HEK293 (cell line): ENCODE measurements around the gene UNC13A.
A peak's percentile ranks its signal among the peaks of the same experiment; 100 is the strongest.

Experiments
- KLF9 ChIP-seq: fragments of 450-650 bp; formaldehyde crosslinking; IDR thresholded peaks from 2 replicates; pipeline ENCODE4 v1.5.1; 2016; ENCODE audit warnings: missing biosample characterization, missing genetic modification characterization, low read depth
- SP3 ChIP-seq: fragments of 450-650 bp; formaldehyde crosslinking; IDR thresholded peaks from 2 replicates; pipeline ENCODE4 v1.5.1; 2016; ENCODE audit warnings: missing biosample characterization, missing genetic modification characterization
- WT1 ChIP-seq: fragments of 450-650 bp; formaldehyde crosslinking; IDR thresholded peaks from 2 replicates; pipeline ENCODE4 v1.5.1; 2016; ENCODE audit warnings: missing biosample characterization, missing genetic modification characterization
- YY2 ChIP-seq: fragments of 450-650 bp; formaldehyde crosslinking; IDR thresholded peaks from 2 replicates; pipeline ENCODE4 v1.5.1; 2016; ENCODE audit warnings: missing biosample characterization, missing genetic modification characterization
- ZBTB1 ChIP-seq: fragments of 450-650 bp; formaldehyde crosslinking; IDR thresholded peaks from 2 replicates; pipeline ENCODE4 v1.5.1; 2016; ENCODE audit warnings: missing biosample characterization, missing genetic modification characterization
- ZBTB21 ChIP-seq: fragments of 450-650 bp; formaldehyde crosslinking; IDR thresholded peaks from 2 replicates; pipeline ENCODE4 v1.5.1; 2017; ENCODE audit warnings: missing biosample characterization, missing genetic modification characterization
- ZBTB8A ChIP-seq: fragments of 450-650 bp; formaldehyde crosslinking; IDR thresholded peaks from 2 replicates; pipeline ENCODE4 v1.5.1; 2016; ENCODE audit warnings: missing biosample characterization, missing genetic modification characterization
- ZFHX2 ChIP-seq: fragments of 450-650 bp; formaldehyde crosslinking; conservative IDR thresholded peaks from 2 replicates; pipeline ENCODE4 v1.5.1; 2016; ENCODE audit warnings: missing biosample characterization, missing genetic modification characterization
- ZIC2 ChIP-seq: fragments of 450-650 bp; formaldehyde crosslinking; IDR thresholded peaks from 2 replicates; pipeline ENCODE4 v1.5.1; 2016; ENCODE audit warnings: missing biosample characterization, missing genetic modification characterization
- ZNF24 ChIP-seq: fragments of 450-650 bp; formaldehyde crosslinking; IDR thresholded peaks from 2 replicates; pipeline ENCODE4 v1.5.1; 2016; ENCODE audit warnings: missing biosample characterization, missing genetic modification characterization
- ZNF341 ChIP-seq: fragments of 450-650 bp; formaldehyde crosslinking; IDR thresholded peaks from 2 replicates; pipeline ENCODE4; 2016; ENCODE audit warnings: low read depth, missing biosample characterization, missing genetic modification characterization
- ZNF555 ChIP-seq: fragments of 450-650 bp; formaldehyde crosslinking; conservative IDR thresholded peaks from 2 replicates; pipeline ENCODE4 v1.5.1; 2017; ENCODE audit warnings: missing biosample characterization, mild to moderate bottlenecking, missing genetic modification characterization, inconsistent platforms
- ZNF585B ChIP-seq: fragments of 450-650 bp; formaldehyde crosslinking; IDR thresholded peaks from 2 replicates; pipeline ENCODE4 v1.5.1; 2016; ENCODE audit warnings: missing biosample characterization, missing genetic modification characterization
- ZNF600 ChIP-seq: fragments of 450-650 bp; formaldehyde crosslinking; IDR thresholded peaks from 2 replicates; pipeline ENCODE4 v1.5.1; 2016; ENCODE audit warnings: missing biosample characterization, missing genetic modification characterization
- ZNF629 ChIP-seq: fragments of 450-650 bp; formaldehyde crosslinking; IDR thresholded peaks from 2 replicates; pipeline ENCODE4 v1.5.1; 2017; ENCODE audit warnings: missing biosample characterization, missing genetic modification characterization
- ZXDB ChIP-seq: fragments of 450-650 bp; formaldehyde crosslinking; IDR thresholded peaks from 2 replicates; pipeline ENCODE4 v1.5.1; 2016; ENCODE audit warnings: missing biosample characterization, missing genetic modification characterization
- TF ChIP-seq, protein P1 (sequence below): fragments of 450-650 bp; formaldehyde crosslinking; IDR thresholded peaks from 2 replicates; pipeline ENCODE4 v1.5.1; 2016; ENCODE audit warnings: missing biosample characterization, missing genetic modification characterization
- TF ChIP-seq, protein P2 (sequence below): fragments of 450-650 bp; formaldehyde crosslinking; IDR thresholded peaks from 2 replicates; pipeline ENCODE4 v1.5.1; 2016; ENCODE audit warnings: missing biosample characterization, missing genetic modification characterization
- TF ChIP-seq, protein P3 (sequence below): fragments of 450-650 bp; formaldehyde crosslinking; IDR thresholded peaks from 2 replicates; pipeline ENCODE4 v1.5.1; 2016; ENCODE audit warnings: missing biosample characterization, missing genetic modification characterization
- TF ChIP-seq, protein P4 (sequence below): fragments of 450-650 bp; formaldehyde crosslinking; IDR thresholded peaks from 2 replicates; pipeline ENCODE4 v1.5.1; 2016; ENCODE audit warnings: missing biosample characterization, missing genetic modification characterization
- TF ChIP-seq, protein P5 (sequence below): fragments of 450-650 bp; formaldehyde crosslinking; IDR thresholded peaks from 2 replicates; pipeline ENCODE4 v1.5.1; 2017; ENCODE audit warnings: missing biosample characterization, missing genetic modification characterization
- TF ChIP-seq, protein P6 (sequence below): fragments of 450-650 bp; formaldehyde crosslinking; IDR thresholded peaks from 2 replicates; pipeline ENCODE4 v1.5.1; 2016; ENCODE audit warnings: missing biosample characterization, missing genetic modification characterization
- TF ChIP-seq, protein P7 (sequence below): fragments of 450-650 bp; formaldehyde crosslinking; IDR thresholded peaks from 2 replicates; pipeline ENCODE4 v1.5.1; 2017; ENCODE audit warnings: missing biosample characterization, missing genetic modification characterization
- TF ChIP-seq, protein P8 (sequence below): fragments of 450-650 bp; formaldehyde crosslinking; IDR thresholded peaks from 2 replicates; pipeline ENCODE4 v1.5.1; 2017; ENCODE audit warnings: missing biosample characterization, missing genetic modification characterization

Gene UNC13A

DNA sequence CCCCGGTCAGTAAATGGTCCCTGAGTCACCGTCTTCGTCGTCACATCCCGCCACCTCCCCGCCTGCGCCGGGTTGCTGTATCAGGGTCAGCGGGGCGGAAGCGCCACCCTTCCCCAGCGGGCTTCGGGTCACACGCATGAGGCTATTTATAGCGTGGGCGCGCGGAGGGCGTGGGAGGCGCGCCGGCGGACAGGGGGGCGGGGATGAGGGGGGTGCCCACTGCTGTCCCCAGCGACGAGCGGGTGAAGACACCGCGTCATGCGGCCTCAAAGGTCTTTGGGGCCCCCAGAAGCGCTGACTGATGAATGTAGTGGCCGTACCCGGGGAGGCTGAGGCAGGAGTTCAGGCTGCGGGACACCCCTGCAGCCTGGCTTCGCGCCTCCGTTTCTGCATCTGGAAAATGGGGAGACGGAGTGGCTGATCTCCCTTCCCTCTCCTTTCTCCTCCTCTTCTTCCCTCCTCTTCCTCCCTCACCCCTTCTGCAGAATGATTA lies 7.9 kb downstream of the UNC13A start (continued):
- TF ChIP-seq, protein P1, sequence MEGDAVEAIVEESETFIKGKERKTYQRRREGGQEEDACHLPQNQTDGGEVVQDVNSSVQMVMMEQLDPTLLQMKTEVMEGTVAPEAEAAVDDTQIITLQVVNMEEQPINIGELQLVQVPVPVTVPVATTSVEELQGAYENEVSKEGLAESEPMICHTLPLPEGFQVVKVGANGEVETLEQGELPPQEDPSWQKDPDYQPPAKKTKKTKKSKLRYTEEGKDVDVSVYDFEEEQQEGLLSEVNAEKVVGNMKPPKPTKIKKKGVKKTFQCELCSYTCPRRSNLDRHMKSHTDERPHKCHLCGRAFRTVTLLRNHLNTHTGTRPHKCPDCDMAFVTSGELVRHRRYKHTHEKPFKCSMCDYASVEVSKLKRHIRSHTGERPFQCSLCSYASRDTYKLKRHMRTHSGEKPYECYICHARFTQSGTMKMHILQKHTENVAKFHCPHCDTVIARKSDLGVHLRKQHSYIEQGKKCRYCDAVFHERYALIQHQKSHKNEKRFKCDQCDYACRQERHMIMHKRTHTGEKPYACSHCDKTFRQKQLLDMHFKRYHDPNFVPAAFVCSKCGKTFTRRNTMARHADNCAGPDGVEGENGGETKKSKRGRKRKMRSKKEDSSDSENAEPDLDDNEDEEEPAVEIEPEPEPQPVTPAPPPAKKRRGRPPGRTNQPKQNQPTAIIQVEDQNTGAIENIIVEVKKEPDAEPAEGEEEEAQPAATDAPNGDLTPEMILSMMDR: peak; percentile 22; the same call in 1 of the 2 replicates
- TF ChIP-seq, protein P2, sequence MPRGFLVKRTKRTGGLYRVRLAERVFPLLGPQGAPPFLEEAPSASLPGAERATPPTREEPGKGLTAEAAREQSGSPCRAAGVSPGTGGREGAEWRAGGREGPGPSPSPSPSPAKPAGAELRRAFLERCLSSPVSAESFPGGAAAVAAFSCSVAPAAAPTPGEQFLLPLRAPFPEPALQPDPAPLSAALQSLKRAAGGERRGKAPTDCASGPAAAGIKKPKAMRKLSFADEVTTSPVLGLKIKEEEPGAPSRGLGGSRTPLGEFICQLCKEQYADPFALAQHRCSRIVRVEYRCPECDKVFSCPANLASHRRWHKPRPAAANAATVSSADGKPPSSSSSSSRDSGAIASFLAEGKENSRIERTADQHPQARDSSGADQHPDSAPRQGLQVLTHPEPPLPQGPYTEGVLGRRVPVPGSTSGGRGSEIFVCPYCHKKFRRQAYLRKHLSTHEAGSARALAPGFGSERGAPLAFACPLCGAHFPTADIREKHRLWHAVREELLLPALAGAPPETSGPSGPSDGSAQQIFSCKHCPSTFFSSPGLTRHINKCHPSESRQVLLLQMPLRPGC (tag by site-specific recombination): no peak
- TF ChIP-seq SP3: peak; percentile 64; the same call in 1 of the 2 replicates
- TF ChIP-seq, protein P3, sequence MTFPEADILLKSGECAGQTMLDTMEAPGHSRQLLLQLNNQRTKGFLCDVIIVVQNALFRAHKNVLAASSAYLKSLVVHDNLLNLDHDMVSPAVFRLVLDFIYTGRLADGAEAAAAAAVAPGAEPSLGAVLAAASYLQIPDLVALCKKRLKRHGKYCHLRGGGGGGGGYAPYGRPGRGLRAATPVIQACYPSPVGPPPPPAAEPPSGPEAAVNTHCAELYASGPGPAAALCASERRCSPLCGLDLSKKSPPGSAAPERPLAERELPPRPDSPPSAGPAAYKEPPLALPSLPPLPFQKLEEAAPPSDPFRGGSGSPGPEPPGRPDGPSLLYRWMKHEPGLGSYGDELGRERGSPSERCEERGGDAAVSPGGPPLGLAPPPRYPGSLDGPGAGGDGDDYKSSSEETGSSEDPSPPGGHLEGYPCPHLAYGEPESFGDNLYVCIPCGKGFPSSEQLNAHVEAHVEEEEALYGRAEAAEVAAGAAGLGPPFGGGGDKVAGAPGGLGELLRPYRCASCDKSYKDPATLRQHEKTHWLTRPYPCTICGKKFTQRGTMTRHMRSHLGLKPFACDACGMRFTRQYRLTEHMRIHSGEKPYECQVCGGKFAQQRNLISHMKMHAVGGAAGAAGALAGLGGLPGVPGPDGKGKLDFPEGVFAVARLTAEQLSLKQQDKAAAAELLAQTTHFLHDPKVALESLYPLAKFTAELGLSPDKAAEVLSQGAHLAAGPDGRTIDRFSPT (tag by site-specific recombination): peak; percentile 68
- peak; percentile 37; the same call in 1 of the 2 replicates for TF ChIP-seq WT1 (tag by site-specific recombination)
- TF ChIP-seq ZNF629 (tag by site-specific recombination): peak; percentile 76
- TF ChIP-seq KLF9 (tag by site-specific recombination): peak; percentile 66; the same call in 1 of the 2 replicates
- TF ChIP-seq ZXDB (tag by site-specific recombination): no peak
- TF ChIP-seq YY2 (tag by site-specific recombination): no peak
- TF ChIP-seq, protein P4, sequence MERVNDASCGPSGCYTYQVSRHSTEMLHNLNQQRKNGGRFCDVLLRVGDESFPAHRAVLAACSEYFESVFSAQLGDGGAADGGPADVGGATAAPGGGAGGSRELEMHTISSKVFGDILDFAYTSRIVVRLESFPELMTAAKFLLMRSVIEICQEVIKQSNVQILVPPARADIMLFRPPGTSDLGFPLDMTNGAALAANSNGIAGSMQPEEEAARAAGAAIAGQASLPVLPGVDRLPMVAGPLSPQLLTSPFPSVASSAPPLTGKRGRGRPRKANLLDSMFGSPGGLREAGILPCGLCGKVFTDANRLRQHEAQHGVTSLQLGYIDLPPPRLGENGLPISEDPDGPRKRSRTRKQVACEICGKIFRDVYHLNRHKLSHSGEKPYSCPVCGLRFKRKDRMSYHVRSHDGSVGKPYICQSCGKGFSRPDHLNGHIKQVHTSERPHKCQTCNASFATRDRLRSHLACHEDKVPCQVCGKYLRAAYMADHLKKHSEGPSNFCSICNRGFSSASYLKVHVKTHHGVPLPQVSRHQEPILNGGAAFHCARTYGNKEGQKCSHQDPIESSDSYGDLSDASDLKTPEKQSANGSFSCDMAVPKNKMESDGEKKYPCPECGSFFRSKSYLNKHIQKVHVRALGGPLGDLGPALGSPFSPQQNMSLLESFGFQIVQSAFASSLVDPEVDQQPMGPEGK: peak; percentile 86
- TF ChIP-seq ZNF24 (tag by site-specific recombination): 0 out of 2 replicates have a peak, but pooled peaks have one; percentile 37
- TF ChIP-seq ZNF555 (tag by site-specific recombination): no peak
- no peak for TF ChIP-seq ZBTB1 (tag by site-specific recombination)
- TF ChIP-seq, protein P5, sequence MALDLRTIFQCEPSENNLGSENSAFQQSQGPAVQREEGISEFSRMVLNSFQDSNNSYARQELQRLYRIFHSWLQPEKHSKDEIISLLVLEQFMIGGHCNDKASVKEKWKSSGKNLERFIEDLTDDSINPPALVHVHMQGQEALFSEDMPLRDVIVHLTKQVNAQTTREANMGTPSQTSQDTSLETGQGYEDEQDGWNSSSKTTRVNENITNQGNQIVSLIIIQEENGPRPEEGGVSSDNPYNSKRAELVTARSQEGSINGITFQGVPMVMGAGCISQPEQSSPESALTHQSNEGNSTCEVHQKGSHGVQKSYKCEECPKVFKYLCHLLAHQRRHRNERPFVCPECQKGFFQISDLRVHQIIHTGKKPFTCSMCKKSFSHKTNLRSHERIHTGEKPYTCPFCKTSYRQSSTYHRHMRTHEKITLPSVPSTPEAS (tag by site-specific recombination): no peak
- peak; percentile 66; the same call in 1 of the 2 replicates for TF ChIP-seq ZBTB21 (tag by site-specific recombination)
- TF ChIP-seq ZNF585B (tag by site-specific recombination): no peak
- TF ChIP-seq, protein P6, sequence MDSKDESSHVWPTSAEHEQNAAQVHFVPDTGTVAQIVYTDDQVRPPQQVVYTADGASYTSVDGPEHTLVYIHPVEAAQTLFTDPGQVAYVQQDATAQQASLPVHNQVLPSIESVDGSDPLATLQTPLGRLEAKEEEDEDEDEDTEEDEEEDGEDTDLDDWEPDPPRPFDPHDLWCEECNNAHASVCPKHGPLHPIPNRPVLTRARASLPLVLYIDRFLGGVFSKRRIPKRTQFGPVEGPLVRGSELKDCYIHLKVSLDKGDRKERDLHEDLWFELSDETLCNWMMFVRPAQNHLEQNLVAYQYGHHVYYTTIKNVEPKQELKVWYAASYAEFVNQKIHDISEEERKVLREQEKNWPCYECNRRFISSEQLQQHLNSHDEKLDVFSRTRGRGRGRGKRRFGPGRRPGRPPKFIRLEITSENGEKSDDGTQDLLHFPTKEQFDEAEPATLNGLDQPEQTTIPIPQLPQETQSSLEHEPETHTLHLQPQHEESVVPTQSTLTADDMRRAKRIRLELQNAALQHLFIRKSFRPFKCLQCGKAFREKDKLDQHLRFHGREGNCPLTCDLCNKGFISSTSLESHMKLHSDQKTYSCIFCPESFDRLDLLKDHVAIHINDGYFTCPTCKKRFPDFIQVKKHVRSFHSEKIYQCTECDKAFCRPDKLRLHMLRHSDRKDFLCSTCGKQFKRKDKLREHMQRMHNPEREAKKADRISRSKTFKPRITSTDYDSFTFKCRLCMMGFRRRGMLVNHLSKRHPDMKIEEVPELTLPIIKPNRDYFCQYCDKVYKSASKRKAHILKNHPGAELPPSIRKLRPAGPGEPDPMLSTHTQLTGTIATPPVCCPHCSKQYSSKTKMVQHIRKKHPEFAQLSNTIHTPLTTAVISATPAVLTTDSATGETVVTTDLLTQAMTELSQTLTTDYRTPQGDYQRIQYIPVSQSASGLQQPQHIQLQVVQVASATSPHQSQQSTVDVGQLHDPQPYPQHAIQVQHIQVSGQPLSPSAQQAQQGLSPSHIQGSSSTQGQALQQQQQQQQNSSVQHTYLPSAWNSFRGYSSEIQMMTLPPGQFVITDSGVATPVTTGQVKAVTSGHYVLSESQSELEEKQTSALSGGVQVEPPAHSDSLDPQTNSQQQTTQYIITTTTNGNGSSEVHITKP (tag by site-specific recombination): 0 out of 2 replicates have a peak, but pooled peaks have one; percentile 41
- TF ChIP-seq ZNF600: peak; percentile 62
- TF ChIP-seq, protein P7, sequence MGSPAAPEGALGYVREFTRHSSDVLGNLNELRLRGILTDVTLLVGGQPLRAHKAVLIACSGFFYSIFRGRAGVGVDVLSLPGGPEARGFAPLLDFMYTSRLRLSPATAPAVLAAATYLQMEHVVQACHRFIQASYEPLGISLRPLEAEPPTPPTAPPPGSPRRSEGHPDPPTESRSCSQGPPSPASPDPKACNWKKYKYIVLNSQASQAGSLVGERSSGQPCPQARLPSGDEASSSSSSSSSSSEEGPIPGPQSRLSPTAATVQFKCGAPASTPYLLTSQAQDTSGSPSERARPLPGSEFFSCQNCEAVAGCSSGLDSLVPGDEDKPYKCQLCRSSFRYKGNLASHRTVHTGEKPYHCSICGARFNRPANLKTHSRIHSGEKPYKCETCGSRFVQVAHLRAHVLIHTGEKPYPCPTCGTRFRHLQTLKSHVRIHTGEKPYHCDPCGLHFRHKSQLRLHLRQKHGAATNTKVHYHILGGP (tag by site-specific recombination): no peak
- TF ChIP-seq, protein P8, sequence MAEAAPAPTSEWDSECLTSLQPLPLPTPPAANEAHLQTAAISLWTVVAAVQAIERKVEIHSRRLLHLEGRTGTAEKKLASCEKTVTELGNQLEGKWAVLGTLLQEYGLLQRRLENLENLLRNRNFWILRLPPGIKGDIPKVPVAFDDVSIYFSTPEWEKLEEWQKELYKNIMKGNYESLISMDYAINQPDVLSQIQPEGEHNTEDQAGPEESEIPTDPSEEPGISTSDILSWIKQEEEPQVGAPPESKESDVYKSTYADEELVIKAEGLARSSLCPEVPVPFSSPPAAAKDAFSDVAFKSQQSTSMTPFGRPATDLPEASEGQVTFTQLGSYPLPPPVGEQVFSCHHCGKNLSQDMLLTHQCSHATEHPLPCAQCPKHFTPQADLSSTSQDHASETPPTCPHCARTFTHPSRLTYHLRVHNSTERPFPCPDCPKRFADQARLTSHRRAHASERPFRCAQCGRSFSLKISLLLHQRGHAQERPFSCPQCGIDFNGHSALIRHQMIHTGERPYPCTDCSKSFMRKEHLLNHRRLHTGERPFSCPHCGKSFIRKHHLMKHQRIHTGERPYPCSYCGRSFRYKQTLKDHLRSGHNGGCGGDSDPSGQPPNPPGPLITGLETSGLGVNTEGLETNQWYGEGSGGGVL (tag by site-specific recombination): peak; percentile 81
- TF ChIP-seq ZNF341: peak; percentile 44; the same call in 1 of the 2 replicates
- peak; percentile 24; the same call in 1 of the 2 replicates for TF ChIP-seq ZIC2 (tag by site-specific recombination)
- TF ChIP-seq ZBTB8A: peak; percentile 73
- TF ChIP-seq ZFHX2 (tag by site-specific recombination): peak; percentile 98
